Inferior parietal cortex (tissue), 1 donor: Measurements from ENCODE around the gene MATK.

Source experiments
- DNase-seq: peaks from one replicate; pipeline ENCODE4 v3.0.0-alpha.2; 2016; ENCODE audit errors: extremely low spot score

Gene MATK, protein sequence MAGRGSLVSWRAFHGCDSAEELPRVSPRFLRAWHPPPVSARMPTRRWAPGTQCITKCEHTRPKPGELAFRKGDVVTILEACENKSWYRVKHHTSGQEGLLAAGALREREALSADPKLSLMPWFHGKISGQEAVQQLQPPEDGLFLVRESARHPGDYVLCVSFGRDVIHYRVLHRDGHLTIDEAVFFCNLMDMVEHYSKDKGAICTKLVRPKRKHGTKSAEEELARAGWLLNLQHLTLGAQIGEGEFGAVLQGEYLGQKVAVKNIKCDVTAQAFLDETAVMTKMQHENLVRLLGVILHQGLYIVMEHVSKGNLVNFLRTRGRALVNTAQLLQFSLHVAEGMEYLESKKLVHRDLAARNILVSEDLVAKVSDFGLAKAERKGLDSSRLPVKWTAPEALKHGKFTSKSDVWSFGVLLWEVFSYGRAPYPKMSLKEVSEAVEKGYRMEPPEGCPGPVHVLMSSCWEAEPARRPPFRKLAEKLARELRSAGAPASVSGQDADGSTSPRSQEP

DNA sequence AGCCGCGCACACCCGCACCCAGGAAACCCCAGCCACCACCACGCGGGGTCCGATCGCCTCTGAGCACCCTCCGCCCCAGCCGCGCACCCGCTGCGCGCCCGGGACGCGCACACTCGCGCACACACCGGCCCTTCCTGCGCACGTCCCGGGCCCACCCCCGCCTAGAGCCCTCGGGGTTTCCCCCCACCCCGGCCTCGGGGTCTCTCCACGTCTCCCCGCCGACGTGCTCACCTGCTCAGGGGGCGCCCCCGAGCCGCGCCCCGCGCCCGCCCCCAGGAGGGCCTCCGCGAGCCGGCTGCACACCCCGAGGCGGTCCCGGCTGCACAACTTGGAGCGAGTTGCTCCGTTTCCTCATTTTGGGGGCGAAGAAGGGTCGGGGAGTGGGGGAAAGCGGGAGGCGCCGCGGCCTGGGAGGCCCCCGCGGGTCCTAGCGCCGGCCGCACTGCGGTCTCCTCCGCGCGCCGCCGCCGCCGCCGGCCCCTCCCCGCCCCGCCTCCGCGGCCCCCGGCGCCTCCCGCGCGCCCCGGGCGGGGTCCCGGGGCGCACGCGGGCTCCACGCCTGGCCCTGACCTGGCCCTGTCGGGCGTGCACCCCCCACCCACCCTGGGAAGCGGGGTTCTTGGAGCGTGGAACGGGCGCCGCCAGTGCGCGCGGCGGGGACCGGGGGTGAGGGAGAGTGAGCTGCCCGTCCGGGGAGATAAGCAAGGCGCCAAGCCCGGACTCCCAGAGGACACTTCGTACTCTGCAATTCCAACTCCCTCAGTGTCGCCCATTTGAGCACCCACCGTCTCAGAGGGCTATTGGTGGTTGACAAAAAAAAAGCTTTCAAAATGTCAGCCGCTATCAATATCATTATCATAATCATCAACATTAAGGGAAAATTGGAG is at the start of gene MATK:
MATK (minus strand) TSS at position 444 of the 887 bp plus-strand sequence. CDS start 1,246 bp downstream, outside the sequence.
- no peak for DNase-seq

DNA sequence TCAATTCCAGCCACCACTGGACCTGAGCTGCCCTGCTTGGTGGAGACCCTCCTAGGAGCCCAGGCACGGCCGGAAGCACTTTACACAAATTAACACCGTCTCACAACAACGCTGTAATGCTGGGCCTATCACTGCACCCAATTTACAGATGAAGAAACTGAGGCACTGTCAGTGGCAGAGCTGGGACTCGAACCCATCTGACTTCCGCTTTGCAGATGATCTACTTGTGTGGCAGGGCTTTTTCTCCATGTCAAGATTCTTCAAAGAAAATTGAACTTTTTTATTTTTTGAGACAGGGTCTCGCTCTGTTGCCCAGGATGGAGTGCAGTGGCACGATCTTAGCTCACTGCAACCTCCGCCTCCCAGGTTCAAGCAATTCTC is 48.9 kb upstream of the MATK start:
- no peak for DNase-seq

DNA sequence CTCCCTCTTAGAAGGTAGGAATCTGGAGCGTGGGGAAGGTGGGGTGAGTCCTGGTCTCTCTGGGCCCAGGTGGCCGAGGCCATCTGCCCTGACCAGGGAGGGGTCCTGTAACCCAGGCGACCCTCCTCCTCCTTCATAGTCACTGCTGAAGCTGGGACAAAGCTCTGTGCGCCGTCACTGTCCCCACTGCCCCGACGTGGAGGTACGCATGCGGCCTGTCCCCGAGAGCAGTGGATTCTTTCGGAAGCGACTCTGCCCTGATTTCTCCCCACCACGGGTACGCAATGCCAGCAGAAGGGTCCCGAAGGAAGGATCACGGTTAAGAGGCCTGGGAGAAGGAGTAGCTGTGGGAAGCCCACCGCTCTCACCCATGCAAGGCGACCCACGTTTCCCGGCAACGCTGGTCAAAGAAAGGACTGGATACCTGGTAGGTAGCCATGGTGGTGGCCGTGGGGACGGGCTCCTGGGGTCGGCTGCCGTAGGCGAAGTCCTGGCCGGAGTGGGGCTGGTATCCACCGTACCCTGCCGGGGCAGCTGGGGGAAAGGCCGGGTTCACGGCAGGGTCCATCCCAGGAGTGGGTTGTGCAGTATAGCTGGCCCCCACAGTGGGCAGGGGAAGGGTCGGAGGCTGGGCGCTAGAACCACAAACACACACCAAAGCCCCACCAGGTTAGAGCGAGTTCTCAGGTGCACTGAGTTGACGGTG is 48.3 kb upstream of the MATK start:
- DNase-seq, result no peak

DNA sequence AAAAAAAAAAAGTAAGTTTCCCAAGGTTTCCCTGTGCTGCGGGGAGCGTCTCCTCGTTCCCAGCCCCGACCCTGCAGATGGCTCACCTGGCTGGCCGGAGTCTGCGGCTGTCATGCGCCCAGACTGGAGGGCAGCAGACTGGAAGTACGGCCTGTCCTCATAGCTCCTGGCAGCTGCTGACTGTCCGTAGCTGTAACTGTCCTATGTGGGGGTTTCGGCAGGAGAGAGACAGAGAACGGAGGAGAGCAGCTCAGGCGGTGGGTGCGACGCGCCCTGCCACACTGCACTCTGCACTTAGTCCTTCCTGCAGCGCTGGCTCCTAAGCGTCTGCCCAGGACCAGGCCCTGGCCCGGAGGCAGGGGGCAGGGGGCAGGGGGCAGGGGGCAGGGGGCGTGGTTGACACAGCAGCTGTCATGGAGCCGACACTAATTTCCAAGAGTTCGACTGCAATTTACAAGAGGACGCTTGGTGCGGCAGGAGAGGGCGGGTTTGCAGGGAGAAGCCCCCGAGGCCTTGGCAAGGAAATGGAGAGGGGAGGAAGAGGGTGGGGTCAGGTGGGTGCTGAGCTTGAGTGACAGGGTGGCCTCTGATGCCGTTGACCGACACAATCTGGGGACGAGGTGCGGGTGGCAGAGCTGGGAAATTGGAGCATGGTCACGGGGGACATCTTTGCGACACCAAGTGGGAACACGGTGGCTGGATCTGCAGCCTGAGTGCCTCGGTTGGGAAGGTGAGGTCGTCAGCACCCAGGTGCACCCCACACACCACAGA is 47.6 kb upstream of the MATK start:
- no peak for DNase-seq

DNA sequence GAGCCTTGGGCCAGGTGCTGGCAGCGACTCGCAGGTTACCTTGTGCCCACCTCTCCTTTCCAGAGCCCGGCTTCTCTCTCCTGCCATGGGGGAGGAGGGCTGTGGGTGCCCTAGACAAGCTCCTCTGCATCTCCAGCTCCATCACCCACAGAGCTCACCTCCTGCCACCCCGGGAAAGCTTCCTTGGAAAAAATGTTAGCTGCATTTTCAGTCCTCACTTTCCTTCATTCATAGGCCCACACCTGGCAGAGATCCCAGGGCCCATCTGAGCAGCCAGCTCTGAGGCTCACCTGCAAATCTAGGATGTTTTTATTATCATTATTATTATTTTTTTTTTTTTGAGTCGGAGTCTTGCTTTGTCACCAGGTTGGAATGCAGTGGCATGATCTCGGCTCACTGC is 45.8 kb upstream of the MATK start:
- DNase-seq, result no peak

DNA sequence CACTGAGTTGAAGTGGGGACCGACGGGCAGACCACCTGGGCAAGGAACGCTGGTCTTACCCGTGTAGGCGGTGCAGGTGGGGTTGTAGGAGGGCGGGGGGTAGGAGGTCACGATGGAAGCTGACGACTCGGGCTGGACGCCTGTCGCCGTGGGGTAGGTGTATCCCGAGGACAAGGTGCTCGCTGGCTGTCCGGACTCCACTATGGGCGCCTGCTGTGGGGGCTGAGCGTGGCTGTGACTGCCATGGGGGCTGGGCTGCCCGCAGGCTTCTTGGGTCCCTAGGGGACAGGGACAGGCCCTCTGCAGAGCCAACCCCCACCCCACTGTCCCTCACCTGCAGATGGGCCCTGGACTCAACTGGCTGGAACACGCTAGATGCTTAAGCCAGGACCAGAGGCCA is 45.4 kb upstream of the MATK start:
- no peak for DNase-seq

DNA sequence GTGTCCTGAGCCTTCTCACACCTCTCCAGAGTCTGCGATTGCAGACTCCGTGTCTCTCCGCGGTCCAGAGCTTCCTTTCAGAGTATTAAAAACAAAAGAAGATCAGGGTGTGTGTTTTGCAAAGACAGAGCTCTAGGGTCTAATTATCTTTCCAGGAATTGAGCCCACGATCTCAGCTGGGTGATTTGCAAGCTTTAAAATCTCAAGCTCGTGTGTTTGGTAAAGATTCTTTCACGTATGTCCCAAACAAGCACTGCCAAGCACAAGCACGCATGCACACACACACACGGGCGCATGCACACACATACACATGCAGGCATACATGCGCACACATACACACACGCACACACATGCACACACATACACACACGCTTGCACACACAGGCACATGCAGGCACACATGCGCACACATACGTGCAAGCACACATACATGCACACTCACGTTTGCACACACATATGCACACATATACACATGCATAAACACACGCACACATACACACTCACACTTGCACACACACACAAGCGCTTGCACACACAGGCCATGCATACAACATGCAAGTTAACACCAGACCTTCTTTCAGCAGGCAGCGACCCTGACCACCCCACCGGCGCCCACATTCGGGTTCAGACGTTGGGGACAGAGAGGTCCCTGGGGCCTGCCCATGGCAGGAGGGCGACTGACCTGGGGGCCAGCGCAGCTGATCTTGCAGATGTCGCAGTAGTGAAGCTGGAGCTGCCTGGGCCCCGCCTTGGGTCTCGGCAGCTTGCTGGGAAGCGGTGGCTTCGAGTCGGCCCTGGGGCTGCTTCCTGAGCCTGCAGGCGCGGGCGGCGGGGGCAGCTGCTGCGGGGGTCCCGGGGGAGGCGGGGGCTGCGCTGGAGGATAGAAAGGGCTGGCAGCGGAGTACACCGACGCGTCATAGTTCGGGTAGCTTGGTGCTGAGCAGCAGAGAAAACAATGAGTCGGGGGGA is 44.7 kb upstream of the MATK start:
- no peak for DNase-seq

DNA sequence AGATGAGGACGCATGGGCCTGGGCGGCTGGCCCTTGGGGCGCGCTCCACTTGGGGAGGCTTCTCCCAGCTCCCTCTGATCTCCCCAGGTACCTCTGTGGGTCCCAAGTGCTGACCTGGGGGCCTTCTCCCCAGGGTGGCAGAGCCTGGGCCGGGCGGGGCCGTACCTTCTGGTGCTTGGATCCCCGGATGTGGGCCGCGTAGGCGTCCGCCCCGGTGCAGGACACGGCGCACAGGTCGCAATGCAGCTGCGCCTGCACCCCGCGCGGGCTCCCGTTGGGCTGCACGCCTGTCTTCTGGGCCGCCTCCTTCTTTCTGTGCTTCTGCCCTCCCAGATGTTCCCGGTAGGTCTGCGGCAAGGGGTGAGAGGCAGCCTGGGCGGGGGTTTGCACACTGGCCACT is 41.1 kb upstream of the MATK start:
- DNase-seq, result no peak

DNA sequence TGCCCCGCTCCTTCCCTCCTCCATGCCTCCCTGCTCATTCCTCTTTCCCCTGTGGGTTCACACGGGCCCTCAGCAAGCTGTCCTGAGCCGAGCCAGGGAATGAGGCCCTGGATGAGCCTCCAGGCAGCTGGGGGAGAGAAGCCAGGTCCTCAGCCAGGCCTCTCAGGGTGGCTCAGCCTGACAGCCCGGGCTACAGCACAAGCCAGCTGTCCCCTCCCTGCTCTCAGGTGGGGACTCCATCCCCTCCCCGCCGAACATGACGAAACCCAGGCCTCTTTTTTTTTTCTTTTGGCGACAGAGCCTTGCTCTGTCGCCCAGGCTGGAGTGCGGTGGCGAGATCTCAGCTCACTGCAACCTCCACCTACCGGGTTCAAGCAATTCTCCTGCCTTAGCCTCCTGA is 40.0 kb upstream of the MATK start:
- DNase-seq, result no peak

DNA sequence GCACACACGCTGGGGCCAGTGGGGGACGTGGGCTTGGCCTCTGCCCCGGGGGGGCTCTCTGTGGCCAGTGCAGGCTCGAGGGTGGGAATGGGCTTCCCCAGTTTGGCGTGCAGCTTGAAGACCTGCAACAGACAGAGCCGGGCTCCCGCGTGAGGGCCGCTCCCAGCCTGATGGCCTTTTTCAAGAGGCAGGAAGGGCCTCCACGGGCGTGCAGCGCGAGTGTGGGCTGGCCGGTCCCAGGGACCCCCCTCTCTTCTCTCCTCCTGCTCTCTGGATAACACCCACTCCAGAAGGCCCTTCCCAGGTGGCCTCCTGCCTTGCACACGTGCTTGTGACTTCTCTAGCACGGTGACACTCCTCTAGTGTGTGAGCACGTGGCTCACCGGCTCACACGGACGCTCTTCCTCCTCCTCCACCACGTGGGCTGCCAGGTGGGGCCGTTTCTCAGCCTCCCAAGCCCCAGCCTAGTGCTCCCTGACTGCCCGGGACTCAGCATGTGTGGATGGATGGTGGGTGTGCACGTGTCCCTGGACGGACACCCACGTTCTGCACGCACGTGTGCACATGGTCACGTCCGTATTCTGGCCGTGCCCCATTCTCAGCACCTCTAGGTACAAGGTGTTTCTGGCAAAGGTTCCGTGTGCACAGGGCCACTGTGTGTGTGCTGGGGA is 39.2 kb upstream of the MATK start:
- DNase-seq, result no peak

DNA sequence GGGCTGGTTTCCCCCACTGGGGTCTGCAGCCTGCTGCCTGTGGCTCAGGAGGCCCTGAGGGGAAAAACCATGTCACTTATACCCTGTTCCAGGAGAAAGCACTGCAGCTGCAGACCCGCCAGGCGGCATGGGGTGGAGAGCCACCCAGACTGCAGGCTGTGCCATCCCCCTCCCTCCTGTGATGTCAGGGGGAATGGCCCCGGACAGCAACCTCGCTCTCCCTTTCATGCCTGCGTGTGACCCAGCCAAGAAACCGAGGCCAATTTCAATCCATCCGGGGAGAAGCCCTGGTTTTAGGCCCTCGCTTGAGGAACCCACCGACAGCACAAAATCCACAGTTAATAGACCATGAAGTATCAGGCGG is 37.2 kb upstream of the MATK start:
- DNase-seq, result no peak

DNA sequence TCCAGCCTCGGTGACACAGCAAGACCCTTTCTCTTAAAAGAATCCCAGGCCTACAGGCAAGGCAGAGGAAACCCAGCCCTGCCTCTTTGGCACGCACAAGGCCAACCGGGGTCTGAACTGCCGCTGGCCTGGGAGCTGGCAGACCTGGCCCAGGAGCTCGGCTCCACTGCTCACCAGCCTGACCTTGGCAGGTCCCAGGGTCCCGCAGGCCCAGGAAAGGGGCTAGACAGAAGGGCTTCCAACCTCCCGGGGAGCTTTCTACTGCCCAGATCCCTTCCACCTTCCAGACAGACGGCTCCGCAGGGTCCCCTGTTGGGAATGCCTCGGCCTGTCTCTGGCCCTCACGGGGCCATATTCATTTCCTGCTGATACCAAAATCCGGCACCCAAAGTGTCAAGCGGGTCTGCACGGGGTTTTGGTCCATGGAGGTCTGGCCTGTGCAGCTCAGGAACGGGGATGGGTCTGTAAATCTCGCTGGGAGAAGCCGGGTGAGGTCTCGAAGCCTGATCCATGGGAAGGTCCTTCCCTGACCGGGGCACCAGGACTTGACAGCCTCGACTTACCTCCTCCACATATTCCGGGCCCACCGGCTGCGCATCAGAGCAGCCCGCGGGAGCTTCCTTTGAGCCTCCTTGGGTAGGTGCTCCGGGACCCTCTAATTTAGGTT is 36.6 kb upstream of the MATK start:
- no peak for DNase-seq

DNA sequence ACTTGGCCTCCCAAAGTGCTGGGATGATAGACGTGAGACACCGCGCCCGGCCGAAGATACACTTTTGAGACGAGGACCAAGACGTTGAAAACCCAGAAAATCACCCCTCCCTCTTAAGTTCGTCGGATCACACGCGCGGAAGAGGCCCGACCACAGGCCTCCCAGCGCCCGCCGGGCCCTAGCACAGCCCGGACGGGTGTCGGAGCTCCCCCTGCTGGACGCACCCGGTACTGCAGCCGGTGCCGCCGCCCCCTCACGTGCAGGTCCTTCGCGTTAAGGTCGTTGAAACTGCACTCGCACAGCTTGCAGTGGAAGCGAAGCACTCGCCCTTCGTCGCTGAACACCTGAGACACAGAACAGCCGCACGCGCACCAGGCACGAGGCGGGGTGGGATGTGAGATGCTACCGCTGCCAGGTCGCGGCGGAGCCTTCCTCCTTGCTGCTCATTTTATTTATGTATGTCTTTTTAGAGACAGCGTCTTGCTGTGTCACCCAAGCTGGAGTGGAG is 35.7 kb upstream of the MATK start:
- no peak for DNase-seq

DNA sequence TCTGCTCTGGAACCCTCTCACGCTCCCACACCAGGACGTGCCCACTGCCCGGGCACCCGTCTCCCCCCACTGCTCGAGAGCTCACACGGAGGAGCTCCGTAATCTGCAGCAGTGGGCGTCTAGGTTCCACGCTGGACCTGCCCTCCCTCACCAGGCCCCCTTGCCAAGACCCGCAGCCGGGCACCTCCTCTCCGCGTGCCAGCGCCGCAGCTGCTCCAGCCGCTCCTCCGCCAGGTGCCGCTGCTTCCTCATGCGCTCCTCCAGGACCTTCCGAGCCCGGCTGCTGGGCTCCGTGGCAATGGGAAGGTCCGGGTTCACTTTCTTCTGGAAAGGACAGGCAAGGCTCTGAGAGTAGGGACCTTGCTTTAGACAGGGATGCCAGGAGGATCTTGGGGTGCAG is 35.0 kb upstream of the MATK start:
- DNase-seq, result no peak

DNA sequence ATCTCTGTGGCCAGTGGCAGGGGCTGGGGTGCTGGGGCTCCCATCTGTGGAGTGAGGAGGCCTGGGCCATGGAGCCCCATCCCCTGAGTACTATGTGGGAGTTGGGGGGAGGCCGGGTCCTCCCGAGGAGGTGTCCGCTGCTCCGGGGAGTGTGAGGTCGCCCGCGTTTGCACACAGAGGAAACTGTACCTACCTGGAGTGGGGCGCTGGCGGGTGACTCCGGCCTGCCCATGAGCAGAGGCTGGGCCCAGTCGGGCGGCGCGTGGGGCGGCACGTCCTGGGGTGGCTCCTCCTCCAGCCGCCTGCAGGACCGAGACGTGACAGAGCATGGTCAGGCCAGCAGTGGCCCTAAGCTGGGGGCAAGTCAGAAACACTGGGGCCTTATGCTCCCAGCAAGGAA is 33.8 kb upstream of the MATK start:
- no peak for DNase-seq

DNA sequence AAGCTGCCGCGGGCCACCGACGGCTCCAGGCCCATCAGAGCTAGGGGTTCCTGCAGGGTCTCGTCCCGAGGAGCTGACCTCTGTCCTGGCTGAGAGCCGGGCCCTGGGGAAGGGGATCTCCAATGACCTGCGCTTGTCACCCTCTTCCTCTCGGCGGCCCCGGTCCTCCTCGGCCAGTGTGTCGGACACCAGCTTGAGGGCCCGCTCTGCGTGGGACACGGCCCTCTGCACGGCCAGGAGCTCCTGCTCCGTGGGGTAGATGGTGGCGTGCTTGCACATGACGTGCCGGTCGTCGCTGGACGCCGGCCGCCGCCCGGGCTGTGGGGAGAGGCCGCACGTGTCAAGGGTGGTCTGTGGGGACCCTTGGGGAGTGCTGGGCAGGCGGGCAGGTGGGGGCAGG is 32.7 kb upstream of the MATK start:
- DNase-seq, result no peak

DNA sequence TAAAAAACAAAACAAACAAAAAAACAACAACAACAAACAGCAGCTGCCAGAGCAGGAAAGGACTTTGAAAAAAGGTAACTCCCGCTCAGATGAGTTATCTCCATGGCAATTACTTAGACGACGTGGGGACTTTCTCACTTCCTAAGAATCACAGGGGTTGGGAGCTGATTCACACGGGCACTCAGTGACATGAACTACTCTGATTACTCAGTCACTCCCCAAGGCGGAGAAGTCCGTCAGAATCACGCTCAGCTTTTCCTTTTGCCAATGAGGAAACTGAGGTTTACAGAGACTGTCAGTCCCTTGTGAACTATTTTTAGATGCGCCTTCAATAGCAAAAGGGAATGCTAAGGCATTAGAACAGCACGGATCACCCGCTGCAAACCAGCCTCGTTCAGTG is 32.3 kb upstream of the MATK start:
- no peak for DNase-seq

DNA sequence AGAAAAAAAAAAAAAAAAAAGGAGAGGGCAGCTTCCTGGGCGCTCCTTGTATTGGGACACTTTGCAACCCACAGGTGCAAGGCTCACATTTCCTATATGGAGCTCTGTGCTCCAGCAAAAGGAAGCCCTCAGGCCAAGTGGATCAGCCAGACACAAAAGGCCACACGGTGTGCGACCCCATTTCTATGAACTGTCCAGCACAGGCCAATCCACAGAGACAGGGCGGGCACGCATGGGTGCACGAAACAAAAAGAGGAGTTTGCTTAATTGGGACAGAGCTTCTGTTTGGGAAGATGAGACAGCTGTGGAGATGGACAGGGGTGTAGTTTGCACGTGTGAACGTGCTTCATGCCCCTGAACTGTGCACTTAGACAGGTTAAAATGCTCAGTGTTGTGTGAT is 31.6 kb upstream of the MATK start:
- DNase-seq, result no peak
